ENCODE results near the gene TGFBR3. TPM values are rescaled to one million over a fixed set of nuclear protein-coding genes. Genes with fewer than 3 reads are reported as not detected.

TGFBR3 gene
- total RNA-seq, 4 donors from 2014 or later, result 32.9 to 138 (median 58.8) TPM

- H3K27me3 ChIP-seq, result no peaks in the 10 kb centered on the region
- H3K36me3 ChIP-seq, result no peaks in the 10 kb centered on the region
- H3K27ac ChIP-seq, result peak overlapping the region; percentile 71 to 82 (median 74)
- intact Hi-C loops (cut with DNase I; ENCODE audit: low total_unique reads) (no loop called here), in situ Hi-C loops (cut with MboI; ENCODE audit: low pct_ligation_motif_present in 1 of 4, low pct_unique_long_range_greater_than_20kb in 1 of 4, low sequenced_read_pairs in 3 of 4) (no loop called here)
- WGBS, 2 donors (ENCODE audit: low coverage in 1 of 2), result 21 to 69% methylated on average over 1 to 6 of the region's 6 CpGs
- H3K4me1 ChIP-seq, result peaks cover 11 to 59% (median 34%) of the 10 kb centered on the region in 4 donors
- H3K4me3 ChIP-seq, result no peak overlapping the region
- peak; percentile 70 for DNase-seq
- no peaks in the 10 kb centered on the region for H3K9me3 ChIP-seq
- TF ChIP-seq CTCF (IDR thresholded peaks at IDR 0.05) (no peak), EP300 (IDR thresholded peaks at IDR 0.05; ENCODE audit: low read depth) (no peak), POLR2AphosphoS5 (IDR thresholded peaks at IDR 0.05) (peak in 1 of 3 donors; percentile 12), POLR2A (IDR thresholded peaks at IDR 0.05) (no peak)
Measured at GRCh38 chr1:91846007-91846638, 39.8 kb downstream of the TGFBR3 start.

- Histone ChIP-seq H3K27me3 (no peaks in the 10 kb centered on the region), H3K4me1 (peaks cover 6 to 49% (median 33%) of the 10 kb centered on the region in 4 donors), H3K36me3 (no peaks in the 10 kb centered on the region), H3K27ac (peak overlapping the region; percentile 71 to 82 (median 74)), H3K9me3 (no peaks in the 10 kb centered on the region), H3K4me3 (no peak overlapping the region)
- intact Hi-C loops (cut with DNase I; ENCODE audit: low total_unique reads) (no loop called here), in situ Hi-C loops (cut with MboI; ENCODE audit: low pct_ligation_motif_present in 1 of 4, low pct_unique_long_range_greater_than_20kb in 1 of 4, low sequenced_read_pairs in 3 of 4) (no loop called here)
- WGBS, 2 donors (ENCODE audit: low coverage in 1 of 2), result 33 to 35% methylated on average over 4 to 6 of the region's 6 CpGs
- no peak for DNase-seq
- TF ChIP-seq CTCF (IDR thresholded peaks at IDR 0.05) (no peak), POLR2AphosphoS5 (IDR thresholded peaks at IDR 0.05) (peak in 2 of 3 donors; percentile 53 to 57)
Measured at GRCh38 chr1:91844862-91845528, 41.0 kb downstream of the TGFBR3 start.

GRCh38 chr1:91843843-91844242 lies 42.1 kb downstream of the TGFBR3 start:
- TF ChIP-seq EP300 (IDR thresholded peaks at IDR 0.05; ENCODE audit: low read depth), result no peak
- no peak for TF ChIP-seq CTCF (IDR thresholded peaks at IDR 0.05)
- no peak for TF ChIP-seq POLR2AphosphoS5 (IDR thresholded peaks at IDR 0.05)
- TF ChIP-seq POLR2A (IDR thresholded peaks at IDR 0.05), result no peak
- WGBS, 2 donors (ENCODE audit: low coverage in 1 of 2), result 95 to 100% methylated on average over 1 to 3 of the region's 3 CpGs
- no peak for DNase-seq
- Histone ChIP-seq H3K27me3 (no peaks in the 10 kb centered on the region), H3K27ac (peak overlapping the region in 3 of 4 donors; percentile 71 to 82 (median 77)), H3K36me3 (no peaks in the 10 kb centered on the region), H3K9me3 (no peaks in the 10 kb centered on the region), H3K4me3 (no peak overlapping the region), H3K4me1 (peaks cover 6 to 46% (median 33%) of the 10 kb centered on the region in 4 donors)
- in situ Hi-C loops (cut with MboI; ENCODE audit: low pct_ligation_motif_present in 1 of 4, low pct_unique_long_range_greater_than_20kb in 1 of 4, low sequenced_read_pairs in 3 of 4), result no loop called here
- intact Hi-C loops (cut with DNase I; ENCODE audit: low total_unique reads), result no loop called here

GRCh38 chr1:91842563-91842962 lies 43.4 kb downstream of the TGFBR3 start:
- H3K27ac ChIP-seq, result peak overlapping the region; percentile 20 to 46 (median 31)
- H3K36me3 ChIP-seq, result no peaks in the 10 kb centered on the region
- H3K4me3 ChIP-seq, result no peak overlapping the region
- H3K4me1 ChIP-seq, result peaks cover 6 to 38% (median 33%) of the 10 kb centered on the region in 4 donors
- no peaks in the 10 kb centered on the region for H3K9me3 ChIP-seq
- in situ Hi-C loops (cut with MboI; ENCODE audit: low pct_ligation_motif_present in 1 of 4, low pct_unique_long_range_greater_than_20kb in 1 of 4, low sequenced_read_pairs in 3 of 4) (no loop called here), intact Hi-C loops (cut with DNase I; ENCODE audit: low total_unique reads) (no loop called here)
- TF ChIP-seq EP300 (IDR thresholded peaks at IDR 0.05; ENCODE audit: low read depth) (no peak), POLR2AphosphoS5 (IDR thresholded peaks at IDR 0.05) (no peak), POLR2A (IDR thresholded peaks at IDR 0.05) (no peak), CTCF (IDR thresholded peaks at IDR 0.05) (no peak)
- H3K27me3 ChIP-seq, result no peaks in the 10 kb centered on the region
- no peak for DNase-seq
